A673 (cell line): ENCODE results near the gene CCDC54. TPM values are rescaled to one million over a fixed set of nuclear protein-coding genes. Genes with fewer than 3 reads are reported as not detected.

Experiments
- BruUV-seq: library from RNA; stranded (reverse); fragments of 400-500 nt; replicated peaks from 2 replicates; lab custom pipeline; 2021; lab: Mats Ljungman, UMichigan
- CTCF ChIA-PET: fragments of 300-600 bp; sonication (Branson Sonifier 250); formaldehyde crosslinking; loops from one replicate; lab custom pipeline; 2022; ENCODE audit warnings: antibody characterized with exemption; lab: Charles Lee
- POLR2A ChIA-PET: fragments of 300-600 bp; sonication (Branson Sonifier 250); formaldehyde crosslinking; loops from one replicate; lab custom pipeline; 2022; ENCODE audit warnings: antibody characterized with exemption; ENCODE audit not compliant: low non-redundant PET; lab: Charles Lee
- DNase-seq: peaks from one replicate; pipeline ENCODE4 v3.0.0-alpha.2; 2015; ENCODE audit warnings: low spot score
- H3K27ac ChIP-seq: fragments of 200-600 bp; sonication (generic); 2 replicates; pipeline ENCODE4 v1.5.1; 2016; ENCODE audit warnings: mixed run types, low read depth, mild to moderate bottlenecking, mixed read lengths, antibody characterized with exemption, low read length; ENCODE audit not compliant: poor library complexity, severe bottlenecking
- H3K27me3 ChIP-seq: fragments of 200-600 bp; sonication (generic); replicated peaks from 2 replicates; pipeline ENCODE4 v1.6.1; 2017; ENCODE audit warnings: mixed run types, low read depth, mild to moderate bottlenecking, mixed read lengths, antibody characterized with exemption, low read length; ENCODE audit not compliant: insufficient read depth, poor library complexity
- H3K36me3 ChIP-seq: fragments of 200-600 bp; sonication (generic); 2 replicates; pipeline ENCODE4 v1.6.1; 2016; ENCODE audit warnings: mixed run types, mild to moderate bottlenecking, mixed read lengths, antibody characterized with exemption, low read length; ENCODE audit not compliant: insufficient read depth, poor library complexity, severe bottlenecking
- H3K4me1 ChIP-seq: fragments of 200-600 bp; sonication (generic); 2 replicates; pipeline ENCODE4 v1.6.1; 2017; ENCODE audit warnings: mixed run types, mild to moderate bottlenecking, mixed read lengths, antibody characterized with exemption, low read length; ENCODE audit not compliant: insufficient read depth, poor library complexity, severe bottlenecking
- H3K4me3 ChIP-seq: fragments of 200-600 bp; sonication (generic); 2 replicates; pipeline ENCODE4 v1.5.1; 2016; ENCODE audit warnings: low read depth, mixed run types, mild to moderate bottlenecking, mixed read lengths, low read length; ENCODE audit not compliant: poor library complexity, severe bottlenecking
- H3K9me3 ChIP-seq: fragments of 200-600 bp; sonication (generic); 2 replicates; pipeline ENCODE4 v1.6.1; 2016; ENCODE audit warnings: mixed run types, low read depth, mild to moderate bottlenecking, mixed read lengths, antibody characterized with exemption, low read length; ENCODE audit not compliant: poor library complexity, severe bottlenecking
- EZH2 ChIP-seq: fragments of 200-600 bp; sonication (generic); IDR thresholded peaks from 2 replicates; pipeline ENCODE4 v1.6.1; 2017; ENCODE audit warnings: borderline replicate concordance, low read depth, mild to moderate bottlenecking, mixed read lengths, antibody characterized with exemption, low read length; ENCODE audit not compliant: poor library complexity, severe bottlenecking
- intact Hi-C: fragments of 100-400 bp; cut with micrococcal nuclease; formaldehyde crosslinking; loops from one replicate; pipeline ENCODE4 v1.10.0; 2022; ENCODE audit not compliant: unreplicated experiment
- total RNA-seq: library from RNA; stranded (reverse); gene quantifications from 2 replicates; pipeline ENCODE4 v1.2.3, GENCODE V29; 2021
- TF ChIP-seq, protein P1 (sequence below): fragments of 300-800, 200-600 bp; sonication (generic); conservative IDR thresholded peaks from 2 replicates; pipeline ENCODE4 v1.5.1; 2017; ENCODE audit warnings: low read depth, mild to moderate bottlenecking, antibody characterized with exemption, low read length, moderate library complexity, mixed read lengths

Gene CCDC54
- total RNA-seq, 1 experiment from 2014 or later = not detected

DNA sequence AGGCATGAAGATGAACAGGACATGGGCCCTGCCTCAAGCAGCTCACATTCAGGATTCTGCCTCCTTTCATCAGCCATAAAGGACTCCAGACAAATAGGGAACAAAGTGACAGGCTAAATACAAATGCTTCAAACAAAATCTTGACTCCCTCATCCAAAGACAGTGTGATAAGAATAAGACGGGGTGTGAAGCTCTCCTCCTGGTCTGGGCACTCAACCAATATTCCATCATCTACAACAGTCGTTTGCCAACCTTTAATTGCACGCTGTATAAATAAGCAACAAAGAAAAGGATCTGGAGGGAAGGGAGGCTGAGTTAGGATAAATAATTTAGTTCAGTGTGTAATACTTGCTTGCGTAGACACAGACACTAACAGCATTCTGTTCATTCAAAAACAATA lies 5.4 kb downstream of the CCDC54 start:
- Histone ChIP-seq H3K4me3 (no peak overlapping the region), H3K27ac (no peak overlapping the region), H3K9me3 (no peaks in the 10 kb centered on the region), H3K36me3 (no peaks in the 10 kb centered on the region), H3K4me1 (no peaks in the 10 kb centered on the region), H3K27me3 (no peaks in the 10 kb centered on the region)
- ChIA-PET CTCF (no interaction called here), POLR2A (interaction anchor here (0.6 kb wide), 1 partner anchor 510 kb away, joined by 3 read pairs; no protein-coding TSS in a partner anchor)
- no TSS peak for BruUV-seq
- TF ChIP-seq, protein P1, sequence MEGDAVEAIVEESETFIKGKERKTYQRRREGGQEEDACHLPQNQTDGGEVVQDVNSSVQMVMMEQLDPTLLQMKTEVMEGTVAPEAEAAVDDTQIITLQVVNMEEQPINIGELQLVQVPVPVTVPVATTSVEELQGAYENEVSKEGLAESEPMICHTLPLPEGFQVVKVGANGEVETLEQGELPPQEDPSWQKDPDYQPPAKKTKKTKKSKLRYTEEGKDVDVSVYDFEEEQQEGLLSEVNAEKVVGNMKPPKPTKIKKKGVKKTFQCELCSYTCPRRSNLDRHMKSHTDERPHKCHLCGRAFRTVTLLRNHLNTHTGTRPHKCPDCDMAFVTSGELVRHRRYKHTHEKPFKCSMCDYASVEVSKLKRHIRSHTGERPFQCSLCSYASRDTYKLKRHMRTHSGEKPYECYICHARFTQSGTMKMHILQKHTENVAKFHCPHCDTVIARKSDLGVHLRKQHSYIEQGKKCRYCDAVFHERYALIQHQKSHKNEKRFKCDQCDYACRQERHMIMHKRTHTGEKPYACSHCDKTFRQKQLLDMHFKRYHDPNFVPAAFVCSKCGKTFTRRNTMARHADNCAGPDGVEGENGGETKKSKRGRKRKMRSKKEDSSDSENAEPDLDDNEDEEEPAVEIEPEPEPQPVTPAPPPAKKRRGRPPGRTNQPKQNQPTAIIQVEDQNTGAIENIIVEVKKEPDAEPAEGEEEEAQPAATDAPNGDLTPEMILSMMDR = no peak
- no peak for TF ChIP-seq EZH2
- intact Hi-C loops = no loop called here
- no peak for DNase-seq

DNA sequence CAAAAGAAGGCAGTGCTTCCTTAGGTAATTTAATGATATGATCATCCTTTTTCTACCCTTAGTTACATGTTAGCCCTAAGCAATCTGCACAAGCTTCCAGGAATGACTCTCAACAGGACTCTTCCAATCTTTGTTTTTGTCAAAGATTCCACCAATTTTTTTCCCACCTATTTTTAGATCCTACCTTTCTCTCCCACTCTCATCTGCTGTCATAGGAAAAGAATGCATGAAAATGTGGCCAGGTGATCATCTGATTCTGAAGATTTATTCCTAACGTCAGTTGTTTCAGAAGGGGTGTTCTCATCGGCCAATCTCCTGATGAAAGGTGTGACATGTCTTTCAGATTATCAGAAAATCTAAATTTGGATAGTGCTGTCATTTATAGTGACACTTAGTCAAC lies 7.2 kb downstream of the CCDC54 start:
- TF ChIP-seq, protein P1 = no peak
- no peak for TF ChIP-seq EZH2
- ChIA-PET POLR2A (no interaction called here), CTCF (no interaction called here)
- intact Hi-C loops = no loop called here
- Histone ChIP-seq H3K4me1 (no peaks in the 10 kb centered on the region), H3K9me3 (no peaks in the 10 kb centered on the region), H3K27me3 (no peaks in the 10 kb centered on the region), H3K4me3 (no peak overlapping the region), H3K27ac (no peak overlapping the region), H3K36me3 (no peaks in the 10 kb centered on the region)
- no peak for DNase-seq
- BruUV-seq = no TSS peak

DNA sequence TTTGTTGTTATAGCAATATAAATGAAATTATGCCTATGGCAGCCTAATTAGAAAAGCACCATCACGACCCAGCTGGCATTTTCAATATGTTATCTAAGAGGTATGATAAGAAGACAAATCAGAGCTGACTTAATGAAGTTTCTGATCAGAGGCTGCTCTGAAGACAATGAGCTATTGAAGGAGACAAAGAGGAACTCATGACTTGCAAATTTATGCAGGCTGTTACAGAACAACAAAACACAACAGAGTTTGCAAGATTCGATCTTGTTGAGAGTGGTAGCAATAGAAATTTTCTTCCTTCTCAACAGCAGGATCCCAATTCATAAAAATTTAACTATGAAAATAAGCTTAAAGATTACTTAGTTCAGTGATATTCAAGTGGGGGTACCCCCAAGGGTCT lies 7.7 kb downstream of the CCDC54 start:
- no peaks in the 10 kb centered on the region for H3K9me3 ChIP-seq
- no peak for TF ChIP-seq EZH2
- TF ChIP-seq, protein P1 = no peak
- H3K36me3 ChIP-seq = no peaks in the 10 kb centered on the region
- intact Hi-C loops = no loop called here
- DNase-seq = no peak
- no peak overlapping the region for H3K4me3 ChIP-seq
- BruUV-seq = no TSS peak
- no peaks in the 10 kb centered on the region for H3K27me3 ChIP-seq
- no peaks in the 10 kb centered on the region for H3K4me1 ChIP-seq
- ChIA-PET POLR2A (no interaction called here), CTCF (no interaction called here)
- no peak overlapping the region for H3K27ac ChIP-seq
